Measurements from ENCODE around the gene KMO. TPM values are rescaled to one million over a fixed set of nuclear protein-coding genes. Genes with fewer than 3 reads are reported as not detected.

Gene KMO
- total RNA-seq, 1 experiment from 2014 or later, result 0.07 TPM

DNA sequence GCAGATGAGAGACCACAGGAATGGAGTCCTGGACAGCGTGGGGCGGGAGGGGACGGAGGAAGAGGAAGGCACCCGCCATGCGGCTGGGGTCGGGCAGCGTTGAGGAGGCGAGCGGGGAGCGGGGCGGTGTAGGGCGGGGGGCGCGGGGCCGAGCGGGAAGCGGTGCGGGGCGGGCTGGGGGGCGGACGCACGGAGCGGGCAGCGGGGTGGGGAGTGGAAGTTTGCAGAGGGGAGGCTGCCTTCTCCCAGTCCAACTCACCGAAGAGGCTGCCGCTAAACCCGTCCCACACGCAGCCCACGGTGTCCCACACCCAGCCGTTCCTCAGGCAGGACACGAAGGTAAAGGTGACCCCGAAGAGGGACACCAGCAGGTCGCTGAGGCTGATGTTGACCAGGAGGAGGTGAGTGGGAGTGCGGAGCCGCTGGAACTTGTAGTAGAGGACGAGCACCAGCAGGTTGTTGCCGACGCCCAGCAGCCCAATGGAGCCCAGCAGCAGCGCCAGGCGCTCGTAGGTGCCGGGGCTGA lies 107.5 kb downstream of the KMO start:
- peaks cover 37% of the 10 kb centered on the region for H3F3A ChIP-seq (ENCODE audit: insufficient read depth, low read depth)
- no peak for TF ChIP-seq CTCF (conservative IDR thresholded peaks at IDR 0.05)
- TF ChIP-seq EZH2 (IDR thresholded peaks at IDR 0.05; ENCODE audit: low read depth), result no peak
- intact Hi-C loops (cut with micrococcal nuclease; ENCODE audit: unreplicated experiment), result loop anchor here (1.0 to 2.0 kb wide), 3 partner anchors 68 to 365 kb away; no protein-coding TSS in a partner anchor
- peaks cover 26% of the 10 kb centered on the region for H3K36me3 ChIP-seq (ENCODE audit: low read depth)
- no peaks in the 10 kb centered on the region for H3K27me3 ChIP-seq (ENCODE audit: insufficient read depth, low read depth)
- no peaks in the 10 kb centered on the region for H3K9me2 ChIP-seq (ENCODE audit: insufficient read depth)
- H3K27ac ChIP-seq, result peak overlapping the region; percentile 68
- peak overlapping the region; percentile 84 for H2AFZ ChIP-seq
- DNase-seq, result peak in 1 of 2 experiments; percentile 21
- H3K4me3 ChIP-seq, result peak overlapping the region; percentile 78
- ChIA-PET CTCF (no interaction called here), POLR2A (ENCODE audit: unreplicated experiment) (no interaction called here)
- no peaks in the 10 kb centered on the region for H4K20me1 ChIP-seq (ENCODE audit: insufficient read depth)
- peaks cover 46% of the 10 kb centered on the region for H3K4me1 ChIP-seq (replicated peaks; ENCODE audit: insufficient read depth)
- BruUV-seq (replicated peaks), result no TSS peak
- peak overlapping the region; percentile 100 for H3K4me2 ChIP-seq
- peaks cover 48% of the 10 kb centered on the region for H3K79me2 ChIP-seq (ENCODE audit: low read depth)
- peaks cover 3% of the 10 kb centered on the region; the same call in 1 of the 2 replicates for H3K9me3 ChIP-seq (ENCODE audit: insufficient read depth, low read depth)

DNA sequence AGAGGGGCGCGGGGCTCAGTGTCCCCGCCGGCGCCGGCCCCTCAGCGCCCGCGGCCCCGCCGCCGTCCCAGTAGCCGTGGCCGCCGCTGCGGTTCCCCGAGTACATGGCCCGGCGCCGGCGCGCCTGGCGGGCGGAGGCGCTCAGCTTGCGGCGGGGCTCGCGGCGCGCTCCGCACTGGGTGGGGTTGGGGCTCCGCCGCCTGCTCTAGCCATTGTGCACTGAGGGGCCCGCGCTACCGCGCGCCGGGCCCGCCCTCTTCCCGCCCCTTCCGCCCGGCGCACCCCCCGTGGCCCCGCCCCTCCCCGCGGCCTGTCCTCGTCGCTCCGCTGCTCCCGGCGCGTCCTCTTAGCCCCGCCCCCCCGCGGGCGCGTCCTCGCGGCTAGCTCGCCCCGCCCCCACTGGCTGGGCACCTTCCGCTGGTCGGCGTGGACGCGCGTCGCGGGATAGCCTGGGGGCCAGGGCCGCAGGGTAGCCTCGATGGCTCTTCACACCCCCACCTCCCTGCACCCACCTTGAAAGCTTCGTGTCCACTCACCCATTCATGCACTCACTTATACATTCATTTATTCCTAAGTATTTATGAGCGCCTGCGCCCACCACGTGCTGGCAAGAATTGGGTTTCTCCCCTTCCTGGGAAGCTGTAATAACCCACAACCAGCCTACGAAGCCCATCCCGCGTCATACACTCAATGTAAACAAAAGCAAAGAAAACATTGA lies 108.1 kb downstream of the KMO start, which contains the start of the genes CHML and OPN3:
TSS of gene CHML (minus strand) at position 221 of the 718 bp plus-strand sequence. CDS start 4,603 bp downstream, outside the sequence.
TSS of gene OPN3 (minus strand) at position 221 of the 718 bp plus-strand sequence. CDS start at position 106, 115 bp downstream.
- H3K9me3 ChIP-seq (ENCODE audit: insufficient read depth, low read depth), result peaks cover 3% of the 10 kb centered on the region; the same call in 1 of the 2 replicates
- peak within 1 kb of the TSS; percentile 100 for H3K4me2 ChIP-seq
- H3F3A ChIP-seq (ENCODE audit: insufficient read depth, low read depth), result peaks cover 37% of the 10 kb centered on the region
- H3K36me3 ChIP-seq (ENCODE audit: low read depth), result peaks cover 20% of the 10 kb centered on the region
- H4K20me1 ChIP-seq (ENCODE audit: insufficient read depth), result no peaks in the 10 kb centered on the region
- H3K79me2 ChIP-seq (ENCODE audit: low read depth), result peaks cover 42% of the 10 kb centered on the region
- no TSS peak for BruUV-seq (replicated peaks)
- H3K27me3 ChIP-seq (ENCODE audit: insufficient read depth, low read depth), result no peaks in the 10 kb centered on the region
- peak; percentile 70 to 93 for DNase-seq
- H3K9me2 ChIP-seq (ENCODE audit: insufficient read depth), result no peaks in the 10 kb centered on the region
- peak within 1 kb of the TSS; percentile 84 for H2AFZ ChIP-seq
- H3K4me1 ChIP-seq (replicated peaks; ENCODE audit: insufficient read depth), result peaks cover 46% of the 10 kb centered on the region
- intact Hi-C loops (cut with micrococcal nuclease; ENCODE audit: unreplicated experiment), result loop anchor here (1.0 to 2.0 kb wide), 3 partner anchors 67 to 364 kb away; no protein-coding TSS in a partner anchor
- ChIA-PET CTCF (interaction anchor here (0.5 to 0.7 kb wide), 2 partner anchors 123 to 154 kb away, joined by 3 to 8 read pairs; no protein-coding TSS in a partner anchor), POLR2A (ENCODE audit: unreplicated experiment) (interaction anchor here (0.6 to 1.7 kb wide), 7 partner anchors 30 to 874 kb away, joined by 5 to 23 read pairs (median 13); no protein-coding TSS in a partner anchor)
- H3K27ac ChIP-seq, result peak within 1 kb of the TSS; percentile 86
- TF ChIP-seq CTCF (conservative IDR thresholded peaks at IDR 0.05) (no peak), EZH2 (IDR thresholded peaks at IDR 0.05; ENCODE audit: low read depth) (no peak)
- peak within 1 kb of the TSS; percentile 78 for H3K4me3 ChIP-seq

DNA sequence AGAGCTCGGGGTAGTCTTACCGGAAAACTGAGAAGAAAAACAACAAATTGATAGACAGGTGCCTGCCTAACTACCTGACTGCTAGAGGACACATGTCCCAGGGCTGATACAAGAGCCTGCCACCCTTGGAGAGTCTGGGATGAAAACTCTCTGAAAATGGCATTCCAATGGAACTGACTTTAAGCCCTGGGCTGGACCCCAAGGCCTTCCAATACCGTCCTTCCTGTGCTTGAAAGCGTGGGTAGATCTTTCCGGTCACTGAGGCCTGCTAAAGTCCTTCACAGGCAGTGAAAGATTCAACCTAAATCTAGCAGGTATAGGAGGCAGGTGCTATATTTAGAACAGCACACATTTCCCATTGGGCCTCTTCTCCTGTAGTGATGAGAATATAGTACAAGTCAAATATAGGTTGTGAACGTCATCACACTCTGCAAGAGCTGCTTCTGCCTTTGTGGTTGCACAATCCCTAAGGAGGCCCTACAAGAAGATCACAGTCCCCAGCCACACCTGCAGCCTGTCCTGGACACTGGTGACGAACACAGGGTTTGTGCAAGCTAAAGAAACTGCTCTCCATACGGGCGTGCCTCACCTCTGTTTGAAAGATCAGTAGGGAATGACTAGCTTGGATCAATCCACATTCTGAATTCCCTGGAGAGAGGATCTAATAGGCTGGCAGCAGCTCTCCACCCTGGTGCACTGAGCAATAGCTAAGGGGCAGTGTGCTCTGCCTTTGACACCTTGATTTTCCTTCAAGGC lies 108.9 kb downstream of the KMO start:
- H3K9me2 ChIP-seq (ENCODE audit: insufficient read depth), result no peaks in the 10 kb centered on the region
- H4K20me1 ChIP-seq (ENCODE audit: insufficient read depth), result no peaks in the 10 kb centered on the region
- H3K4me2 ChIP-seq, result peak overlapping the region; percentile 62
- CTCF ChIA-PET, result interaction anchor here (0.5 to 0.7 kb wide), 2 partner anchors 123 to 153 kb away, joined by 3 to 8 read pairs; no protein-coding TSS in a partner anchor
- POLR2A ChIA-PET (ENCODE audit: unreplicated experiment), result interaction anchor here (0.6 to 1.7 kb wide), 11 partner anchors 25 to 875 kb away, joined by 3 to 23 read pairs (median 7); no protein-coding TSS in a partner anchor
- peak overlapping the region; percentile 42; the same call in 1 of the 2 replicates for H3K4me3 ChIP-seq
- H3K36me3 ChIP-seq (ENCODE audit: low read depth), result peaks cover 13% of the 10 kb centered on the region
- peak; percentile 45 to 78 for DNase-seq
- H3F3A ChIP-seq (ENCODE audit: insufficient read depth, low read depth), result peaks cover 37% of the 10 kb centered on the region
- H3K9me3 ChIP-seq (ENCODE audit: insufficient read depth, low read depth), result peaks cover 3% of the 10 kb centered on the region; the same call in 1 of the 2 replicates
- H2AFZ ChIP-seq, result peak overlapping the region; percentile 67
- BruUV-seq (replicated peaks), result TSS peak; percentile 40
- TF ChIP-seq EZH2 (IDR thresholded peaks at IDR 0.05; ENCODE audit: low read depth), result no peak
- TF ChIP-seq CTCF (conservative IDR thresholded peaks at IDR 0.05), result no peak
- H3K4me1 ChIP-seq (replicated peaks; ENCODE audit: insufficient read depth), result peaks cover 46% of the 10 kb centered on the region
- peaks cover 34% of the 10 kb centered on the region for H3K79me2 ChIP-seq (ENCODE audit: low read depth)
- H3K27ac ChIP-seq, result peak overlapping the region; percentile 86
- H3K27me3 ChIP-seq (ENCODE audit: insufficient read depth, low read depth), result no peaks in the 10 kb centered on the region
- intact Hi-C loops (cut with micrococcal nuclease; ENCODE audit: unreplicated experiment), result loop anchor here (1.0 to 2.0 kb wide), 3 partner anchors 66 to 364 kb away; no protein-coding TSS in a partner anchor
